Esophagus squamous epithelium (tissue), 5 donors: ENCODE results near the gene GPRC5C. TPM values are rescaled to one million over a fixed set of nuclear protein-coding genes. Genes with fewer than 3 reads are reported as not detected.

ENCODE experiments used
- DNase-seq: peaks from one replicate; lab custom pipeline; 2025; lab: John Stamatoyannopoulos, UW
- H3K27ac ChIP-seq, 4 donors: fragments of 200-600 bp; sonication (generic); one replicate each; pipeline ENCODE4 v1.5.1; 2016 to 2019; ENCODE audit warnings: mild to moderate bottlenecking in 1 of 4
- H3K27me3 ChIP-seq, 4 donors: fragments of 200-600 bp; sonication (generic); 1 replicate in 3 of 4; 2 replicates in 1 of 4; pipeline versions ENCODE4 v1.5.1 to v1.6.0; 2017 to 2021; ENCODE audit warnings: antibody characterized with exemption in 1 of 4
- H3K36me3 ChIP-seq, 3 donors: fragments of 200-600 bp; sonication (generic); one replicate each; pipeline ENCODE4 v1.5.1; 2016 to 2019
- H3K4me1 ChIP-seq, 3 donors: fragments of 200-600 bp; sonication (generic); one replicate each; pipeline ENCODE4 v1.5.1; 2017 to 2019
- H3K4me3 ChIP-seq, 4 donors: fragments of 200-600 bp; sonication (generic); 1 replicate in 3 of 4; 2 replicates in 1 of 4; pipeline ENCODE4 v1.5.1; 2016 to 2019; ENCODE audit warnings: mild to moderate bottlenecking in 2 of 4, moderate library complexity in 1 of 4
- H3K9me3 ChIP-seq, 3 donors: fragments of 200-600 bp; sonication (generic); one replicate each; pipeline ENCODE4 v1.5.1; 2016 to 2019
- CTCF ChIP-seq, 6 experiments: fragments of 450-650 bp in 4 of 6; fragments of 200-600 bp in 2 of 6; sonication (generic) in 2 of 6; IDR thresholded peaks; one replicate each; pipeline ENCODE4 v1.5.1; 2016 to 2019; ENCODE audit warnings: antibody characterized with exemption in 6 of 6, mild to moderate bottlenecking in 4 of 6, moderate library complexity in 4 of 6
- POLR2A ChIP-seq, 4 donors: fragments of 450-650 bp; IDR thresholded peaks; one replicate each; pipeline ENCODE4 v1.6.1; 2017; ENCODE audit warnings: antibody characterized with exemption in 4 of 4, mild to moderate bottlenecking in 4 of 4, moderate library complexity in 3 of 4
- WGBS, 2 donors: methylation state at CpG; one replicate each; pipeline ENCODE4 v1.1.5; 2018; 5-methylcytosine and 5-hydroxymethylcytosine counted together
- intact Hi-C: fragments of 100-400 bp; cut with DNase I; formaldehyde crosslinking; loops from one replicate; pipeline ENCODE4 v1.15.0; 2022
- total RNA-seq, 4 donors: library from RNA; depleted of rRNA; stranded (reverse); fragments of >200 nt; gene quantifications; one replicate each; pipeline ENCODE4 v1.1.0, GENCODE V29; 2016
- donor health status: DM: yes; HTN: yes; CAD: no.

GPRC5C gene
- total RNA-seq, 4 donors from 2014 or later = 6.3 to 21.6 (median 11.7) TPM

DNA sequence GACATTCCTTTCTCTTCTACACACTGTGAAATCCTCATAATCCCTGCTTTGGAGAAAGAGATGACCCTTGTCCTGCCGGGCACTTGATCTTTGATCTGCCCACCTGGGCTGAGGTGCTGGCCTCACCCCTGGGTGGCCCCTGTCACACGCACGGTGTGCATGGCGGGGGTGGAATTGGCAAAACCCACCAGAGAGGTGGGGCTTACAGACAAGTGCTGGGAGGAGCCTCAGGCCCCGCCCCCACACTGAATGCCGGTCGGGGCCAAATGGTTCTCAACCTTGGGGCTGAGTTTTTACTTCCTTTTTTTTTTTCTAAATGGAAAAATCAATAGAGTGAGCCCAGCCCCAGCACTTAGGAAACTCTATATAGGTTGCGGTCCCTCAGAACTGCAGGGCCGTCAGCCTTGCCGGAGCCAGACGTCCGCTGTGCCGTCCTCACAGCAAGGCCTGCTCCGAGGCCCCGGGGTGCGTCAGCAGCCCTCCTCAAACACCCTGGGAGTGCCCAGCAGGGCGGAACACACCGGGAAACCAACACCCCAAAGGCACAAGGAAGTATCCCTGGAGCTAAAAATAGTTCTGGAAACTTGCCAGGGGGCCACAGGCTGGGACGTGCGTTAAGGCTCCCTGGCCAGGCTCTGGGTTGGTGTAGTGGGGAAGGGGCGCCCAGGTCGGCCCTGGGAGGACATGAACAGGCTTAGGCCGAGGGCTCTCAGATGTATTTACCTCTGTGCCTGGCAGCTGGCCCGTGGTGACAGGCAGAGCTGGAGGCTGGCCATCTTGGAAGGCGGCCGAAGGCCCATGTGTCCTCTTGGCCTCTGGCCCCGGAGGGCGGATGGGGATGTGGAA lies 11.0 kb downstream of the GPRC5C start:
- Histone ChIP-seq H3K9me3 (peaks cover 0 to 14% (median 0%) of the 10 kb centered on the region in 3 donors), H3K36me3 (peaks cover 0 to 20% (median 0%) of the 10 kb centered on the region in 3 donors), H3K27ac (peak overlapping the region; percentile 67 to 89 (median 82)), H3K4me1 (peaks cover 22 to 60% (median 27%) of the 10 kb centered on the region in 3 donors), H3K4me3 (peak overlapping the region in 3 of 4 donors; percentile 18 to 53 (median 25)), H3K27me3 (no peaks in the 10 kb centered on the region)
- WGBS, 2 donors = 8 to 18% methylated on average over 5 to 12 of the region's 28 CpGs
- TF ChIP-seq POLR2A (IDR thresholded peaks at IDR 0.05) (peak in 3 of 4 donors; percentile 35 to 53 (median 38)), CTCF (IDR thresholded peaks at IDR 0.05) (no peak)
- DNase-seq = no peak
- intact Hi-C loops = no loop called here

- no peaks in the 10 kb centered on the region for H3K27me3 ChIP-seq
- peaks cover 0 to 6% (median 0%) of the 10 kb centered on the region in 3 donors for H3K9me3 ChIP-seq
- intact Hi-C loops = no loop called here
- H3K4me1 ChIP-seq = peaks cover 22 to 61% (median 27%) of the 10 kb centered on the region in 3 donors
- peak overlapping the region; percentile 67 to 89 (median 82) for H3K27ac ChIP-seq
- no peak for TF ChIP-seq POLR2A (IDR thresholded peaks at IDR 0.05)
- no peak for TF ChIP-seq CTCF (IDR thresholded peaks at IDR 0.05)
- peak overlapping the region in 2 of 4 donors; percentile 25 to 53 for H3K4me3 ChIP-seq
- peaks cover 0 to 20% (median 0%) of the 10 kb centered on the region in 3 donors for H3K36me3 ChIP-seq
- DNase-seq = no peak
- 80 to 100% methylated on average over 1 of the region's 8 CpGs for WGBS, 2 donors
Observed at GRCh38 chr17:74443516-74444296, 11.8 kb downstream of the GPRC5C start.

DNA sequence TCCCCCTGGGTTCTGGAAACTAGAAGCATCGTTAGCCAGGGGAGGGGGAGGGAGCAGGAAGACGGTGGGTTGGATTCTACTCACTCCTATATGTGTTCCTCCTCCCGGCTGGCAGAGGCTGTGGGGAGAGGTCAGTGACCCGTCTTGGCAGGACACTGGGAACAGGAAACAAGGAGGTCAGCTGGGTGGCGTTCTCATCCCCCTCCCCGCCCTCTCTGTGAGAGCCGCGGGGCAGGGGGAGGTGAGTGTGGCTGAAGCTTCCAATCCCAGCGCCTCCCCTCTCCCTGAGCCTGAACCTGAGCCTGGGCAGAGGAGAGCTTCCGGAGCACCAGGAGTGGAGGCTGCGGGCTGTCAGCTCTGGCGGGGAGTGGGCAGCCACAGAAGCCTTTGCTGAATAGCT lies 12.5 kb downstream of the GPRC5C start:
- H3K27ac ChIP-seq = peak overlapping the region in 3 of 4 donors; percentile 79 to 89 (median 84)
- H3K27me3 ChIP-seq = no peaks in the 10 kb centered on the region
- no peak overlapping the region for H3K4me3 ChIP-seq
- intact Hi-C loops = no loop called here
- TF ChIP-seq CTCF (IDR thresholded peaks at IDR 0.05) = no peak
- no peak for TF ChIP-seq POLR2A (IDR thresholded peaks at IDR 0.05)
- no peak for DNase-seq
- WGBS, 2 donors = 61 to 93% methylated on average over 5 to 8 of the region's 12 CpGs
- peaks cover 0 to 23% (median 0%) of the 10 kb centered on the region in 3 donors for H3K36me3 ChIP-seq
- H3K4me1 ChIP-seq = peaks cover 22 to 61% (median 27%) of the 10 kb centered on the region in 3 donors
- H3K9me3 ChIP-seq = no peaks in the 10 kb centered on the region

- Histone ChIP-seq H3K27ac (peak overlapping the region in 3 of 4 donors; percentile 79 to 89 (median 84)), H3K4me1 (peaks cover 22 to 61% (median 27%) of the 10 kb centered on the region in 3 donors), H3K36me3 (peaks cover 0 to 21% (median 0%) of the 10 kb centered on the region in 3 donors), H3K9me3 (no peaks in the 10 kb centered on the region), H3K4me3 (no peak overlapping the region), H3K27me3 (no peaks in the 10 kb centered on the region)
- 65 to 85% methylated on average over 5 to 7 of the region's 7 CpGs for WGBS, 2 donors
- no peak for DNase-seq
- intact Hi-C loops = no loop called here
- TF ChIP-seq CTCF (IDR thresholded peaks at IDR 0.05) = no peak
- TF ChIP-seq POLR2A (IDR thresholded peaks at IDR 0.05) = no peak
Observed at GRCh38 chr17:74445158-74445557, 13.3 kb downstream of the GPRC5C start.
